Fibroblast of the conjunctiva (primary cell): ENCODE measurements around the gene CNGB1.

Source experiments
- DNase-seq: peaks from one replicate; pipeline ENCODE4 v3.0.0-alpha.2; 2010; ENCODE audit warnings: low read depth

CNGB1 gene

DNA sequence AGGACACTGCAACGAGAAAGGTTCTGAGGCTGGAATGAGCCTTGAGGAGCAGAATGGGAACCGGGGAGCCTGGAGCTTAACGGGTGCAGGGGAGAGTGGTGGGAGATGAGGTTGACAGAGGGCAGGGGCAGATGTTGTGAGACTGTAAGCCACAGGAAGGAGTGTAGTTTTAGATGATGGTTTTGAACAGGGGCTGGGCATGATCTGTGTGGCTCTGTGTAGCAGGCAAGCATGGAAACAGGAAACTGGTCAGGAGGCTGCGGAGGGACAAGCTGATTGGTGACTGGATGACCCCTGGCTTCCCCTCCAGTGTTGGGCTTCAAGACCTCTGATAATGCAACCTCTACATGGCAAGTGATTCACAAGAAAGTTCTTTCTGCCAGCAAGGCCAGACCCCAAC lies 1.4 kb upstream of the CNGB1 start:
- DNase-seq = no peak

DNA sequence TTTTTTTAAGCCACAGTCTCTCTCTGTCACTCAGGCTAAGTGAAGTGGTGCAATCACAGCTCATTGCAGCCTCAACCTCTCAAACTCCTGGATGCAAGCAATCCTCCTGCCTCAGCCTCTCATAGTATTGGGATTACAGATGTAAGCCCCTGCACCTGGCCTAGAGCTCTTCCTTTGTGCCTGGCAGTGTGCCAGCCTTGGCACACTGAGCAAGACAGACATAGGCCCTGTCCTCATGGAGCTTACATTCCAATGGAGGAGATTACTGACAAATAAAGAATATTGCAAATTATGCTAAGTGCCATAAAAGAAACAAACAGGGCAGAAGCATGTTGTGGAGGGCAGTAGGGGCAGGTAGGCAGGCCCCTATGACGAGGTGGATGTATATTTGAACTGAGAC lies 920 bp upstream of the CNGB1 start:
- DNase-seq = no peak

DNA sequence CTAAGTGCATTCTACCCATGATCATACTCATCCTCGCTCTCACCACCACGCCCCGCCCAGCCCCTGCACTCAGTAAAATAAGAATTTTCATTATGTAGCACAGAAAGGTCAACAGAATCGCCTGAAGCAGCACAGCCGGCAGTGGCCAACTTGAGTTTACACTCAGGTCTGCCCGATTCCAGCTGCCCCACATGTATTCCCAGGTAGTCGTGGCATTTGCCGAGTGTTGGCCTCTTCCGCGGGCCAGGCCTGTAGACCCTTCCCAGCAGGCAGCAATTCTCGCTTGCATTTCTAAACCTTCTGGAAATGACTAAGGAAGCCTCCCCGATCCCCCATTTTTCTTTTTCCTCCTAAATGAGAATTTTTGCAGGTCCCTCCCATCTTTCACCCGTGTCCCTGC lies 609 bp downstream of the CNGB1 start:
- DNase-seq = no peak

DNA sequence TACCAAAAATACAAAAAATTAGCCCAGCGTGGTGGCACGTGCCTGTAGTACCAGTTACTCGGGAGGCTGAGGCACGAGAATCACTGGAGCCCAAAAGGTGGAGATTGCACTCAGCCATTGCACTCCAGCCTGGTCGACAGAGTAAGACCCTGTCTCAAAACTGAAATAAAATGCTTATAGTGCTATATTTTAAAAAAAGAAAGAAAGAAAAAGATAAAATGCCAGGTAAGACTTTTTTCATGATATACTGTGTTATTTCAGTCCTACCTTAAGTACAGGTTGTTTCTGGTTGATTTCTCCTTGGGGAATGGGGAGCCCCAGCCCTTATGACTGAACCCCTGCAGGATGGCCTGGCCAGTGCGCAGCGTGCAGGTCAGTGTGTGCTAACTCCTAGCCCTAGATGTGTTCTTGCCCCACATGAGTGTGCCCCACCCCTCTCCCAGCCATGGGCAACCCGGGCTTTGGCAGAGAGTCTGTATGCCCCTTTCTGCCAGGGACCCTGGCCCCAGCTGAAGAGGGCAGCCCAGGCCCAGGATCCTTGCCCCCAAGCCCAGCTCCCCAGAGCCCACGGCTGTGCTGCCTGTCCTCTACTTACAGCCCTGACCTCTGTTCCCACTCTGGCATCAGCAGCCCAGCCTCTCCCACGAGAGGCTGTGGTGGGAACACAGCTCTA lies 1.3 kb downstream of the CNGB1 start:
- no peak for DNase-seq

DNA sequence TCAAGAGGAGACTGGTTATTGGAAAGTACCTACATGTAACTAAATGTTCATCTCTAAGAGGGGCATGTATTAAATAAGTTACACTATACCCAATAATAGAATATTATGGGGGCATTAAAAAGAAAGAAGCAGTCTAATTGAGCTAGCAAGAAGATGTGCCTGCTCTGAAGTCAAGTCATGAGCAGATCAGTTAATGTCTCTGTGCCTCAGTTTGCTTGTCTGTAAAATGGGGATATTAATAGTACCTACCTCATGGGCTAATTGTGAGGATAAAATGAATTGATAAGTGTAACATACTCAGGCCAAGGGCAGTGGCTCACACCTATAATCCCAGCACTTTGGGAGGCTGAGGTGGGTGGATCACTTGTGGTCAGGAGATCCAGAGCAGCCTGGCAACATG lies 3.0 kb downstream of the CNGB1 start:
- DNase-seq = no peak

DNA sequence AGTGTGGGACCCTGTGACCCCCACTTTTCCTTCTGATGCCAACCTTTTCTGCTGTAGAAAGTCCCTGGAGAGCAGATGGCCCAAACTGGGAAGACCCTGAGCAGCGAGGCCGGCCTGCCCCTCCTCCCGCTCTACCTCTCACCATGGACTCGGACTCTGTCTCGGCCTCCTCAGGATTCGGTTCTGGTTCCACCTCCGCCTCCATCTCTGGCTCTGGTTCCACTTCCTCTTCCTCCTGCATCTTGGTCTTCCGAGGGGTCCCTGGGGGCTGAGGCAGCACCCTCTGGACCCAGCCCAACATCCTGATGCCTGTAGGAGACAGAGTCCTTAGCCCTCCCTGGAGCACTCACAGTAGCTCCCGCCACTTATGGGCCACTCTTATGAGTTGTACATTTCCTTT lies 3.9 kb downstream of the CNGB1 start:
- DNase-seq = no peak

DNA sequence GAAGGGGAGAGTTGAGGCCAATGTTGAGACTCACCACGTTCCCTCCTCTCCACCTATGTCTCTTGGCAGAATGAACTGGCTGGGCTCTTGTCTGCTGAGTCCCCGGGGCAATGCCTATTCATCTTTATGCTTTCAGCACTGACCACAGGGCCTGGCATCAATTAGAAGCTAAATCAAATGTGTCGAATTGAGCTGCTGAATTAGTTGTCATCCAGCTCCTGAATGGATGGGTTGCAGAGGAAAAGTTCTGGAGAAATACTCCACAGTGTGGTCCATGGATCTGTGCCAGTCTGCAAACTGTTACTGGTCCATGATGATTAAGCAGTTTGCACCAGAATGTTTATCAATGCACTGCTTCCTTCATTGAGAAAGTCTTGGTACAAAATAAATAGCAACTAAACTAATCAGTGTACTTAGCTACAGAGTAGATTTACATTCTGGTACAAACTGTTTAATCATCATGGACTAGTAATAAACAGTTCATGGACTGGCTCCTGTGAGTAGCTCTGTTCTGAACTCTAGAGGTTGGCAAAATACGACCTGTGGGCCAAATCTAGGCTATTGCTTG lies 4.6 kb downstream of the CNGB1 start:
- DNase-seq = no peak

DNA sequence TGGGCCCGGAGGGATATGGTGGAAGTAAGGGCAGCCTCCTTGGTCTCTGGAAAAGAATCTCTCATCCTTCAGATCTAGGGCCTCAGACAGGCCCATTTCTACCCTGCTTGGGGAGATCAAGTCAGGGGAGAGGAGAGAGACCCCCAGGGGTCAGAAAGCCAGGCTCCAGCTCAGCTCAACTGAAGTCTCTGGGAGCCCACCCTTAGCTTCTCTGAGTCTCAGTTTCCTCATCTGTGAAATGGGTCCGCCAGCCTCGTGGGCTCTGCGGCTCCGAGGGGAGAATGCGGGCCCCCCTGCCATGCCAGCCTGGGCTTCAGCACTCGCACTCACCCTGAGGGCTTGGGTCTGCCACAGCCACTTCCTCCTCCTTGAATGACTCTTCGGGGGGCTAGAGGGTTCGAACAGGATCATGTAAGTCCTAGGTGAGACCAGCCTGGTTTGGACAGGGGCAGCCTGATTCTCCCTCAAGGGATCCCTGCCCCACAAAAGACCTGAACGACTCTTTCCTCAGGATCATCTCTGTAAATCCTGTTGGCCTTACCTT lies 6.7 kb downstream of the CNGB1 start:
- no peak for DNase-seq

DNA sequence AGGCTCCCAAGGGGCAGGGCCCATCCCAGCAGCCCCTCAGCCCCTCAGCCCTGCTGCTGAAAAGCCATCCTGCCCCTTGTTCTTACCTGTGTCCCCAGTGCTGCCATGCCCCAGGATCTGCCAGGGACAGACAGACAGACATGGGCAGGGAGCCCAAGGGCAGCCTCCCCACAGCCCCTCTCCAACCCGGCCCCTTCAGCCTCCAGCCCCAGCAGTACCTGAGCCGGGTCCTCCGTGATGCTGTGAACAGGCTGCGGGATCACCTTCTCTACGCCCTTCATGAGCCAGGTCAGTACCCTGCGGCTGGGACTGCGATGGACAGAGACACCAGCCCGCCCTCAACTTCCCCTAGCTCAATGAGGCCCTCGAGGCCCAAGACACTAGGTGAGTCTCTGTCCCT lies 8.2 kb downstream of the CNGB1 start:
- no peak for DNase-seq

DNA sequence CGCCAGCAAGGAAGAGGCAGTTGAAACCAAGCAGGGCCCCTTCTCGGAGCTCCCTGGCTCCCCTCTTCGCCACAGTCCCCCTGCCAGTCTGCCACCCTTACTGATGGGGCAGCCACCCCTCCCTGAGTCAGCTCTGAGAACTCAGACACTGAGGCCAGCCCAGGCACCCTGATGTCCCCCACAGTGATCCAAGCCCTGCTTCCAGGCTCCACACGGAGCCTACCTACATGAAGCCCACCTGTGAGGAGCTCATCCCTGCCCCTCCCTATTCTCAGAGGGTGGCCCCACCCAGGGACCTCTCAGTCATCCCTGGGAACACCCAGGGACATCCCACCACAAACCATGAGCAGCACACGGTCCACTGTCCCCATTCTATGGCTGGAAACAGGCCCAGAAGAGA lies 8.9 kb downstream of the CNGB1 start:
- DNase-seq = no peak

DNA sequence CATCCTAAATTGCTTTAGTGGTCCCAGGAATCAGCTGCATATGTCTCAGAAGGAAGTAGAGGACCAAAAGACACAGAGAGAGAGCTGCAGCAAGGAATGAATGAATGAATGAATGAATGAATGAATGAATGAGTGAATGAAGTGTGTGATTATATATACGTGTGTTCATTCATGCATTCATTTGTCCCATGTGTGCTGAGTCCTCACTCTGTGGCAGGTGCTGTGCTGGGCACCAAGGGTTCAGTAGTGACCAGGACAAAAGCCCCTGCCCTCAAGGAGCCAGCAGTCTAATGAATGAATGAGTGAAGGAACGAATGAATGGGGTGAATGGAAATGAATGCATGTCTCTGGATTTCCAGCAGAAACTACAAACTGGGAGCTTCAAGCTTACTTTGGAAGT lies 9.4 kb downstream of the CNGB1 start:
- DNase-seq = no peak

DNA sequence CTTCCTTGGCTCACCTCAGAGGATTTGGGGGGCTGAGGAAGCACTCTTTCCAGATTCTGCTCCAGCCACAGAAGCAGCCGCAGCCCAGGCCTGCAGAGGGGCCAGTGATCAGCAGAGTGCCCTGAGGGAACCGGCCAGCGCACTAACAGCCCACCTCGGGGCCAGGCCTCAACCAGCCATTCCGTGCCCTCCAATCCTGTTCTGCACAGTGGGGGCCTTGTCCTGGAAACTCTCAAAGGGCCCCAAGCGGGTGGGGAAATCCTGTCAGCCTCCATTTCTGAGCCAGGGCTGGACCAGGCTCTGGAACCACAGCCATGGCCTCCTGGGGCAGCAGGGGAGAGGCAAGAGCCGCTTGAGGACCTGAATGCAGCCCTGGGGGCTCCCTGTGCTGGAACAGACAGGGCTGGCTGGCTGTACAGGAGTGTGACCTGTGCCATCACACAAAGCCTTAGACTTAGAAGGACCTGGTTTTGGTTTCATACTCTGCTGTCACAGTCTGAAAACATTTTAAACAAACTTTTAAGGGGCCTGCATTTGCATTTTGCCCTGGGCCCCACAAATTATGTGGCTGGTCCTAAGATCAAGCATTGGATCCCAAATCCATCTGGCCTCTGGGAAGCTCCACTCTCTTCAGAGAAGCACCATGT lies 10.0 kb downstream of the CNGB1 start:
- DNase-seq = no peak

DNA sequence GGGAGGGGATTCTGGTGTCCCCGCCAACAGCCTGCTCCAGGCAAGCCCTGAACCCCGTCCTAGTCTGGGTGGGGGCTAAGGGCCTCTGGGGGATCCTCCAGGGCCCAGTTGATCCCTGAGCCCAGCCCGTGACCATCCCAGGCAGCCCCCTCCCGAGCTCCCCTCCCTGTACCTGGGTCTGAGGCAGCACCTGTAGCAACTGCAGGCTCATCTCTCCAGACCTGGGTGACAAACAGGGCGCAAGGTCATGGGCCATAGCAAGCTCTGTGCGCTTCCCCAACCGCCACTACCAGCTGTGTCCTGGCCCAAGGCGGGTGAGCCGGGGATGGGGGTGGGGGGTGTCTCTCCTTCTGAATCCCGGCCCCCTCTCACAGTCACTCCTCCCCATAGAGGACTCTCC lies 10.6 kb downstream of the CNGB1 start:
- no peak for DNase-seq

DNA sequence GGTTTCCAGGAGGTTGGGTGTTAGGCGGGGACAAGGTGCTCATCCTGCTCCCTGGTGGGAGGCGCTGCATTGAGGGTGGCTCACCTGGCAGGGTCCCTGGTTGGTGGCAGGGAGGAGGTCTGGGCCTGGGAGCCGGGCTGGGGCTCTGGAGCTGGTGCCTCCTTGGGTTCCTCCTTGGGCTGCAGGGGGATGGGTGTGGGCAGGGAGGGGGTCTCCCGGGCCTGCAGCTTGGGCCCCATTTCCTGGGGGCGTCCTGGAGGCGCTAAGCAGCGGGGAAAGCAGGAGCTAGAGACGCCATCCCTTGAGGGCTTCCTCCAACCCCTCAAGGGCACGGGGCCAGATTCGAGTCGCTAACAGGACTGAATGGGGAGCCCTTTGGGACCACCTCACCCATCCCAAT lies 11.1 kb downstream of the CNGB1 start:
- DNase-seq = no peak

DNA sequence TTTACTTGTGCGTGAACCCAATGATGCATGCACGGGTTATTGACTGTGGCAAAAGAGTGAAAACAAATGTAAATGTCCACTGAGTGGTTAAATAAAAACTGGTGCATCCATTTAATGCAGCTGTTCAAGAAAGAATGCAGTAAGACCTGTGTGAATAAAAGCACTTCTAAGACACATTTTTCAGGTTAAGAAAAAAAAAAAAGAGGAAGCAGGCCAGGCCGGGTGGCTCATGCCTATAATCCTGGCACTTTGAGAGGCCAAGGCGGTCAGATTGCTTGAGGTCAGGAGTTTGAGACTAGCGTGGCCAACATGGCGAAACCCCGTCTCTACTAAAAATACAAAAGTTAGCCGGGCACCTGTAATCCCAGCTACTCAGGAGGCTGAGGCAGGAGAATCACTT lies 11.8 kb downstream of the CNGB1 start:
- DNase-seq = no peak

DNA sequence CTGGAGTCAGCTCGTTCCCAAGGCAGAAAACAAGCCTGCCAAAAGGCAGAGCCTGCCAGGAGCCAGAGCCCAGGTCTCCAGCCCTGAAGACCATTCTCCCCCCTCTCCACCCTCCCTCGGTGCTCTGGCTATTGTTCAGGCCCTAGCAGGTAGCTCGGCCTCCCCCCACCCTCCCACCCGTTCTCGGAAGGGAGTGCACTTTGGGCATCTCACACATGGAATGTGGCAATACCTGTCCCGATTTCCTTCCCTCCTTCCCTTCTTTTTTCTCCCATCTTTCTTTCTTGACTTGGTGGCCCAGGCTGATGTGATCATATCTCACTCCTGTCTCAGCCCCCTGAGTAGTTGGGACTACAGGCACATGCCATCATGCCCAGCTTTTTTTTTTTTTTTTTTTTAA lies 12.4 kb downstream of the CNGB1 start:
- DNase-seq = no peak

DNA sequence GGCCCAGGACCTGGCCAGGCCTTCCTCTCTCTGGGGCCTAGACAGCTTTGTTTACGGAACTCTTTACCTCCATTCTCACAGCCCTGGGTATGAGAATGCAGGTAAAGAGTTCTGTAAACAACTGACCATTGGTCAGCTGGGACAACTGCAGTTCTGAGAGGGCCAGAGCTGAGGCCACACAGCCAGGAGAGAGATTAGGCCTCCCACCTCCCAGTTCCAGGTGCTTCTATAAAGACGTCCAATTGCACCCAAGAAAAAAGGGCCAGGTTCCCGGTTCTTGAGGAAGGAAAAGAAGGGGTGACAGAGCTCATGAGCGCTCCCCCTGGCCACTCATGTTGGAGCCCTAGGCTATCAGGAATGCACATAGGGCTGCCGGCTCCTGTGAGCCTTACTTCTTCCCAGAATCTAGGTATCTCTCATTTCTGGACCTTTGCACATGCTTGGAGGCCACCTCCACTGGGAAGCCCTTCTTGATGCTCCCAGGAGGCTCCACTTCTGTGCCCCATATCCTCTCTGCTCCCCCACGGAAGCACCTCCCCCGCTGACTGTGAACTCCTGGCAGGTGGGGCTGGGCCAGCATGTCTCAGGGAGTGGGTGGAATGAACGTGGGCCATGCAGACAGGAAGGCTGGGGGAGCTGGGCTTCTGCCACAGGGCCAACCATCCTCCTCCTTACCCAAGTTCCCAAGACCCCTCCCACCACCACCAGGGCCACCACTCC lies 13.1 kb downstream of the CNGB1 start:
- no peak for DNase-seq

DNA sequence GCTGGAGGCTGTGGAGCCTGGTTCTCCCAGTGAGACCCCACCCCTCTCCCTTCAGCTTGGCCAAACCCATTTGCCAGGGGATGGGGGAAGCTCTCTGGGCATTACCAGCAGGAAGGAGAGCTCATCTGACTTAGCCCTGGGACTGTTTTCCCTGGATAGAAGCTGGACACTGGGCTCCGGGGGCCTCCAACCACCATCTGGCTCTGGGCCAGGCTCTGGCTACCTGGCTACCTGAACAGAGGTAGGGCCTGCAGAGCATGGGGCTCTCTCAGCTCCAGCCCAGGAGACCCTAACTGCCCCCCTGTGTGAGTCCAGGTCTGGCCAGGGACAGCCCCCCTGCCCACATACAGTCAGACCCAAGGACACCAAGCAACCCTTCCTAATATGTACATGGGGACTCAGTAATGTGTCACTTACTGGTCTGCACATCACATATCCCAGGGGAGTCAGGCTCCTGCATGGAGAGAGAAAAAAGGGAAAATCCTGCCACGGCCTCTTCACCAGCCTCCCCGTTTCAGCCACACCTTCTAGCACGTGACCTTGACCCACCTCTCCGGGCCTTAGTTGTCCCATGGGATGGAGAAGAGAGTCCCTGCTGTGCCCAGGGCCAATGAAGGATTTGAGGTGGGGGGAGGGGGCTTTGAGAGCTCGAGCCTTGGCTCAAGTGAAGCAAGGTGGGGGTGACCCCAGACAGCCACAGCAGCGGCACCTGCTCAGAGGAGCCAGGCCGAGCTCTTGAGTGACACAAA lies 13.8 kb downstream of the CNGB1 start:
- no peak for DNase-seq

DNA sequence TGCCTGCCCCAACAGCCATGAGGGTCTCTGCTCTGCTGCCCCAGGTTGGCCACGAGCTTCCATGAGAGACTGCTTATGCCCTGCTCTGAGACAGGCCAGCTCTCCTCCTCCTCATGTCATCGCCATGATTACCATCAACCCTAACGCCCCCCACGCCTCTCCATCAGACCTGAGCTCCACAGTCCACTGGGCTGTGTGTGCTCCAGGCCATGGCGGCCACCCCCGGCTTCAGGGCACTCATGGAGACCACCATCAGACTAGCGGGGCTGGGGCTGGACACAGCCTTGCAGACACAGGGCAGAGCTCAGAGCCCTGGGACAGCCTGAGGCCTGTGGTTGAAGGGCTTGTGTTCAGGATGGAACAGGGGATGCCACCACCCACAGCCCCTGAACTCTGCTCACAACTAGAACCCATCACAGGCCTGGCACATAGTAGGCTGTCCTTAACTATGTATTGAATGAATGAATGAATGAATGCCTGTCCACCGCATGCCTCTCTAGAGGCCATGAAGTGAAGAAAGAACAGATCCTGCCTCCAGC lies 14.6 kb downstream of the CNGB1 start:
- DNase-seq = no peak

DNA sequence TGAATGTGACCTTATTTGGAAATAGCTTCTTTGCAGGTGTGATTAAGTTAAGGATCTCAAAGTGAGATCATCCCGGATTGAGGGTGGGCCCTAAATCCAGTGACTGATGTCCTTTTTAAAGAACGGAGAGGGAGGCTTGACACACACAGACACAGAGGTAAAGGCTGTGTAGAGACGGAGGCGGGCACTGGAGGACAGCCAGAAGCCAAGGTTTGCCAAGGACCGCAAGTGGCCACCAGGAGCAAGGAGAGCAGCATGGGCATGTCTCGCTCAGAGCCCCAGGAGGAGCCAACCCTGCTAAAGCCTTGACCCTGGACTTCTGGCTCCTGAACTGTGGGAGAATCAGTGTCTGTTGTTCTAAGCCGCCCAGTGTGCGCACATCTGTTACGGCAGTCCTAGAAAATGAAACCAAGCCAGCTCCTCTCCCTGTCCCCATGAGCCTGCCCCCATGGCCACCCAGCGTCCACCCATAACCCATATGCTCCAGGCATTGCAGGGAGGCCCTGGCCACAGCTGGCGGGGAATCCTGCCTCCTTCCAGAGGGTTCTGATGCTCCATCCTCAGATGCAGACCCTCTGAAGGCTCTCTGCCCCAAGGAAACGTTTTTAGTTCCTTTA lies 15.2 kb downstream of the CNGB1 start:
- DNase-seq = no peak

DNA sequence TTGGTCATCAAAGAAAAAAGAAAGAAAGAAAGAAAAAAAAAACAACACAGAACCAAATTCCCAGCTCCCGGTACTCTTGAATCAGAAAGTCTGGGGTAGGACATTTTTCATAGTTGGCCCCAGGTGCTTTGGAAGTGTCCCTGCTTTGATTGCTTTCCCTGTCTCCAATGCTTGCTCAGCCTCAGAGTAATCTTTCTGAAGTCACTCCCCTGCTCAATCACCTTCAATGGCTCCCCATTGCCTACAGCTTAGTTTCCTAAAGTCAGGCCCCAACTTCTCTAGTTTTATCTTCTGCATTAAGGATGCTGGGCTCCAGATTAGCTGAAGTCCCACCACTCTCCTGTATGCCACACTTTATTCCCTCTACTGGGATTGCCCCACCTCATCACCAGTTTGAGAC lies 17.1 kb downstream of the CNGB1 start:
- DNase-seq = no peak

DNA sequence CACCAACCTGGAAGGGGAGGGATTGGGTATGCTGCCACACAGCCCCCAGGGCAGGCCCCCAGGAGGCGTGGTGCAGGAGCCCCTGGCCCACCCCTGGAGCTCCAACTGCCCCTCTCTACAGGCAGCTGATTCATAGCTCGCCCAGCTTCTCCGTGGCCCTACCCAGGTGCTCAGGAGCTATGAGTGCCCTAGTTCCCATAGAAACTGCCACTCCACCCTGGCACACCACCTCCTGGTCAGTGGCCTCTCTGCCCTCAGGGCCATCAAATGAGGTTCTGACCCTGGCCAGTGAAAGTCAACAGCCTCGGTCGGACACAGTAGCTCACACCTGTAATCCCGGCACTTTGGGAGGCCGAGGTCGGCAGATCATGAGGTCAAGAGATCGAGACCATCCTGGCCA lies 18.0 kb downstream of the CNGB1 start:
- DNase-seq = no peak
